ENCODE results near the gene KRTAP20-4.

KRTAP20-4 gene

GRCh38 chr21:30638686-30639085, 18.3 kb downstream of the KRTAP20-4 start:
- H3K4me3 ChIP-seq (ENCODE audit: low read length): no peak overlapping the region
- no peak for DNase-seq (ENCODE audit: low read depth, low spot score)

- no peak within 1 kb of the TSS for H3K4me3 ChIP-seq (ENCODE audit: low read length)
- no peak for DNase-seq (ENCODE audit: low read depth, low spot score)
Measured at GRCh38 chr21:30642564-30642963, 22.1 kb downstream of the KRTAP20-4 start, which contains the start of gene KRTAP20-3. TSS of gene KRTAP20-3 (plus strand) at chr21:30642864.

GRCh38 chr21:30646904-30647414, 26.5 kb downstream of the KRTAP20-4 start:
- no peak overlapping the region for H3K4me3 ChIP-seq (ENCODE audit: low read length)
- DNase-seq (ENCODE audit: low read depth, low spot score): no peak

- no peak overlapping the region for H3K4me3 ChIP-seq (ENCODE audit: low read length)
- DNase-seq (ENCODE audit: low read depth, low spot score): no peak
Measured at GRCh38 chr21:30652891-30653290, 32.5 kb downstream of the KRTAP20-4 start.

GRCh38 chr21:30668776-30669175, 48.3 kb downstream of the KRTAP20-4 start:
- H3K4me3 ChIP-seq (ENCODE audit: low read length): no peak overlapping the region
- no peak for DNase-seq (ENCODE audit: low read depth, low spot score)
